ENCODE measurements around the gene ZNF684.
"Not testable (repeated sequence)": the region's sequence is repeated elsewhere in the genome, so short reads cannot be mapped to it uniquely, and the experiment has no call there.

DNA sequence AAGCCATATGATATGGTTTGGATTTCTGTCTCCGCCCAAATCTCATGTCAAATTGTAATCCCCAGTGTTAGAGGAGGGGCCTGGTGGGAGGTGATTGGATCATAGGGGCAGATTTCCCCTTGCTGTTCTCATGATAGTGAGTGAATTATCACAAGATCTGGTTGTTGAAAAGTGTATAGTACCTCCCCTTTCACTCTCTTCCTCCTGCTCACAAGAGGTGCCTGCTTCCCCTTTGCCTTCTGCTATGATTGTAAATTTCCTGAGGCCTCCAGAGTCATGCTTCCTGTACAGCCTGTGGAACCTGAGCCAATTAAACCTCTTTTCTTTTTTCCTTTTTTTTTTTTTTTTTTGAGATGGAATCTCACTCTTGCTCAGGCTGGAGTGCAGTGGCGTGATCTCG, 43.4 kb downstream of the ZNF684 start:
- TF ChIP-seq, protein P1, sequence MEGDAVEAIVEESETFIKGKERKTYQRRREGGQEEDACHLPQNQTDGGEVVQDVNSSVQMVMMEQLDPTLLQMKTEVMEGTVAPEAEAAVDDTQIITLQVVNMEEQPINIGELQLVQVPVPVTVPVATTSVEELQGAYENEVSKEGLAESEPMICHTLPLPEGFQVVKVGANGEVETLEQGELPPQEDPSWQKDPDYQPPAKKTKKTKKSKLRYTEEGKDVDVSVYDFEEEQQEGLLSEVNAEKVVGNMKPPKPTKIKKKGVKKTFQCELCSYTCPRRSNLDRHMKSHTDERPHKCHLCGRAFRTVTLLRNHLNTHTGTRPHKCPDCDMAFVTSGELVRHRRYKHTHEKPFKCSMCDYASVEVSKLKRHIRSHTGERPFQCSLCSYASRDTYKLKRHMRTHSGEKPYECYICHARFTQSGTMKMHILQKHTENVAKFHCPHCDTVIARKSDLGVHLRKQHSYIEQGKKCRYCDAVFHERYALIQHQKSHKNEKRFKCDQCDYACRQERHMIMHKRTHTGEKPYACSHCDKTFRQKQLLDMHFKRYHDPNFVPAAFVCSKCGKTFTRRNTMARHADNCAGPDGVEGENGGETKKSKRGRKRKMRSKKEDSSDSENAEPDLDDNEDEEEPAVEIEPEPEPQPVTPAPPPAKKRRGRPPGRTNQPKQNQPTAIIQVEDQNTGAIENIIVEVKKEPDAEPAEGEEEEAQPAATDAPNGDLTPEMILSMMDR (IDR thresholded peaks at IDR 0.05; ENCODE audit: low read length): not testable (repeated sequence)
- not testable (repeated sequence) for TF ChIP-seq EZH2 (IDR thresholded peaks at IDR 0.05; ENCODE audit: borderline replicate concordance, low read length)
